AG04450 (cell line): ENCODE measurements around the gene ADAMTS4. TPM values are rescaled to one million over a fixed set of nuclear protein-coding genes. Genes with fewer than 3 reads are reported as not detected.
A peak's percentile ranks its signal among the peaks of the same experiment; 100 is the strongest.

Source experiments
- CTCF ChIA-PET: fragments of 300-600, 350-600 bp; formaldehyde crosslinking; extraction: SDS; loops from one replicate; lab custom pipeline; 2022; ENCODE audit warnings: antibody characterized with exemption, inconsistent platforms; lab: Charles Lee
- POLR2A ChIA-PET: fragments of 350-600 bp; formaldehyde crosslinking; extraction: SDS; loops from one replicate; lab custom pipeline; 2021; ENCODE audit warnings: antibody characterized with exemption, inconsistent platforms; lab: Yijun Ruan, JAX
- DNase-seq: peaks from one replicate; pipeline ENCODE4 v3.0.0-alpha.2; 2011; ENCODE audit warnings: low read depth, low spot score
- H3K27ac ChIP-seq: one replicate; pipeline ENCODE4 v1.5.1; 2012; ENCODE audit warnings: low read depth, low read length, control low read depth
- H3K27me3 ChIP-seq: one replicate; pipeline ENCODE4 v1.6.0; 2012; ENCODE audit warnings: low read length; ENCODE audit not compliant: control insufficient read depth, insufficient read depth
- H3K4me3 ChIP-seq: 2 replicates; pipeline ENCODE4 v1.5.1; 2011; ENCODE audit warnings: mild to moderate bottlenecking, low read depth, low read length, control low read depth
- H3K9me3 ChIP-seq: 2 replicates; pipeline ENCODE4 v1.5.1; 2012; ENCODE audit warnings: low read length; ENCODE audit not compliant: control insufficient read depth, insufficient read depth
- CTCF ChIP-seq: IDR thresholded peaks from 2 replicates; pipeline ENCODE4 v1.5.1; 2011; ENCODE audit warnings: low read depth, low read length, control low read depth, inconsistent platforms
- polyA plus RNA-seq: library from polyadenylated mRNA; depleted of rRNA; stranded (reverse); fragments of >200 nt; gene quantifications from 2 replicates; pipeline ENCODE4 v1.2.3, GENCODE V29; 2011

ADAMTS4 gene
- polyA plus RNA-seq, 1 experiment: 0.52 TPM

GRCh38 chr1:161145832-161146231, 53.0 kb downstream of the ADAMTS4 start:
- H3K9me3 ChIP-seq: no peaks in the 10 kb centered on the region
- POLR2A ChIA-PET: no interaction called here

GRCh38 chr1:161140755-161141400, 58.0 kb downstream of the ADAMTS4 start:
- TF ChIP-seq CTCF: no peak
- no peak overlapping the region for H3K4me3 ChIP-seq
- DNase-seq: no peak
- no peaks in the 10 kb centered on the region for H3K27me3 ChIP-seq
- CTCF ChIA-PET: interaction anchor here (0.6 to 5.7 kb wide), 13 partner anchors 10 to 307 kb away, joined by 3 to 87 read pairs (median 4); partner anchors contain the start of genes ITLN2 and PPOX
- H3K9me3 ChIP-seq: no peaks in the 10 kb centered on the region
- no peak overlapping the region for H3K27ac ChIP-seq
- POLR2A ChIA-PET: no interaction called here

More at GRCh38 chr1:161145832-161146231, 53.0 kb downstream of the ADAMTS4 start:
- TF ChIP-seq CTCF: no peak
- Histone ChIP-seq H3K27ac (no peak overlapping the region), H3K27me3 (no peaks in the 10 kb centered on the region), H3K4me3 (no peak overlapping the region)
- no peak for DNase-seq
- CTCF ChIA-PET: interaction anchor here (0.7 kb wide), 1 partner anchor 1230 kb away, joined by 5 read pairs; no protein-coding TSS in a partner anchor

GRCh38 chr1:161139766-161140165, 59.1 kb downstream of the ADAMTS4 start:
- Histone ChIP-seq H3K27me3 (no peaks in the 10 kb centered on the region), H3K9me3 (no peaks in the 10 kb centered on the region), H3K4me3 (no peak overlapping the region), H3K27ac (no peak overlapping the region)
- TF ChIP-seq CTCF: peak; percentile 66
- CTCF ChIA-PET: interaction anchor here (1.2 to 5.7 kb wide), 6 partner anchors 26 to 243 kb away, joined by 3 to 87 read pairs (median 8); partner anchors contain the start of gene PPOX
- POLR2A ChIA-PET: no interaction called here
- DNase-seq: no peak

GRCh38 chr1:161138431-161138830, 60.4 kb downstream of the ADAMTS4 start:
- Histone ChIP-seq H3K4me3 (no peak overlapping the region), H3K27ac (no peak overlapping the region), H3K9me3 (no peaks in the 10 kb centered on the region), H3K27me3 (no peaks in the 10 kb centered on the region)
- no peak for TF ChIP-seq CTCF
- ChIA-PET CTCF (interaction anchor here (0.8 to 5.7 kb wide), 8 partner anchors 14 to 303 kb away, joined by 3 to 87 read pairs (median 4); partner anchors contain the start of gene KLHDC9), POLR2A (interaction anchor here (0.6 to 0.7 kb wide), 3 partner anchors 15 to 21 kb away, joined by 3 to 4 read pairs (median 3); partner anchors contain the start of genes NIT1, PFDN2 and UFC1)
- DNase-seq: no peak

- POLR2A ChIA-PET: interaction anchor here (0.7 kb wide), 2 partner anchors 16 to 20 kb away, joined by 3 to 4 read pairs; partner anchors contain the start of genes NIT1, PFDN2 and UFC1
- H3K27me3 ChIP-seq: no peaks in the 10 kb centered on the region
- TF ChIP-seq CTCF: no peak
- H3K4me3 ChIP-seq: no peak overlapping the region
- no peaks in the 10 kb centered on the region for H3K9me3 ChIP-seq
- CTCF ChIA-PET: interaction anchor here (0.7 to 5.7 kb wide), 9 partner anchors 15 to 302 kb away, joined by 3 to 87 read pairs (median 5); partner anchors contain the start of gene KLHDC9
- no peak overlapping the region for H3K27ac ChIP-seq
- no peak for DNase-seq
Observed at GRCh38 chr1:161137881-161138280, 61.0 kb downstream of the ADAMTS4 start.
